ENCODE data around the gene HIGD1A.

- TF ChIP-seq POLR2A (IDR thresholded peaks at IDR 0.05; ENCODE audit: low read depth, low read length): no peak
- no peak for TF ChIP-seq POLR2AphosphoS5 (IDR thresholded peaks at IDR 0.05; ENCODE audit: low read depth, low read length)
- TF ChIP-seq SPI1 (IDR thresholded peaks at IDR 0.05; ENCODE audit: low read depth, low read length): no peak
- TF ChIP-seq TAF1 (IDR thresholded peaks at IDR 0.05; ENCODE audit: low read depth, low read length): no peak
- no peak for TF ChIP-seq POU2F2 (IDR thresholded peaks at IDR 0.05; ENCODE audit: low read depth, low read length)
Measured at GRCh38 chr3:42751609-42752008, 52.7 kb downstream of the HIGD1A start.
